NCI-H1694 treated with DMSO at 0.1 percent for 48 hours (cell line): ENCODE data around the gene SCUBE2.
"Not testable (repeated sequence)": the region's sequence is repeated elsewhere in the genome, so short reads cannot be mapped to it uniquely, and the experiment has no call there.

ENCODE experiments used
- DNase-seq: peaks from one replicate; lab custom pipeline; 2025; lab: John Stamatoyannopoulos, UW

The SCUBE2 gene

GRCh38 chr11:9042488-9042887 is 48.9 kb downstream of the SCUBE2 start:
- DNase-seq, result no peak

- no peak for DNase-seq
These were observed 49.7 kb downstream of the SCUBE2 start for GRCh38 chr11:9041747-9042146.

DNA sequence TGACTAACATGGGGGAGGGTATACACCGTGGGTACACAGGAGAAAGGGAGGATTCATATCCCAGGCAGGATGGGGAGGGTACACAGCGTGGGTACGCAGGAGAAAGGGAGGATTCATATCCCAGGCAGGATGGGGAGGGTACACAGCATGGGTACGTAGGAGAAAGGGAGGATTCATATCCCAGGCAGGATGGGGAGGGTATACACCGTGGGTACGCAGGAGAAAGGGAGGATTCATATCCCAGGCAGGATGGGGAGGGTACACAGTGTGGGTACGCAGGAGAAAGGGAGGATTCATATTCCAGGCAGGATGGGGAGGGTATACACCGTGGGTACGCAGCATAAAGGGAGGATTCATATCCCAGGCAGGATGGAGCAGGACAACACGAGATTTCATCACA is 51.0 kb downstream of the SCUBE2 start:
- no peak for DNase-seq

GRCh38 chr11:9039863-9040262 is 51.5 kb downstream of the SCUBE2 start:
- DNase-seq, result no peak

DNA sequence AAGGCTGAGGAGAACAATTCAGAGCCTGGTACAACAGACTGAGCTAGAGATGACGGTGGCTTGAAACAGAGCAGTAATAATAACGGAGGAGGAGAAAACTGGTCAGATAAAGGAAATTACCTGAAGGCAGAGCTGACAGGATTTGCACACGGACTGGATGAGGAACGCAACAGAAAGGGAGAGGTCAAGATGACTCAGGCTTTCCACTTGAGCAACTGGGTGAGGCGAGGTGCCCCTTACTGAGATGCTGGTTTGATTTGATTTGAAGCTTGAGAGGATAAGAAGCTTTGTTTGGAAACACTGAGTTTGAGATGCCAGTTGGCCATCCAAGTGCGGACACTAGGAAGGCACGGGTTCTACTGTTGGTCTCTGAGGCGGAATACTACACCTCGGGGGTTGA is 52.2 kb downstream of the SCUBE2 start:
- no peak for DNase-seq

GRCh38 chr11:9038541-9038940 is 52.9 kb downstream of the SCUBE2 start:
- DNase-seq, result no peak

GRCh38 chr11:9037963-9038362 is 53.4 kb downstream of the SCUBE2 start:
- no peak for DNase-seq

DNA sequence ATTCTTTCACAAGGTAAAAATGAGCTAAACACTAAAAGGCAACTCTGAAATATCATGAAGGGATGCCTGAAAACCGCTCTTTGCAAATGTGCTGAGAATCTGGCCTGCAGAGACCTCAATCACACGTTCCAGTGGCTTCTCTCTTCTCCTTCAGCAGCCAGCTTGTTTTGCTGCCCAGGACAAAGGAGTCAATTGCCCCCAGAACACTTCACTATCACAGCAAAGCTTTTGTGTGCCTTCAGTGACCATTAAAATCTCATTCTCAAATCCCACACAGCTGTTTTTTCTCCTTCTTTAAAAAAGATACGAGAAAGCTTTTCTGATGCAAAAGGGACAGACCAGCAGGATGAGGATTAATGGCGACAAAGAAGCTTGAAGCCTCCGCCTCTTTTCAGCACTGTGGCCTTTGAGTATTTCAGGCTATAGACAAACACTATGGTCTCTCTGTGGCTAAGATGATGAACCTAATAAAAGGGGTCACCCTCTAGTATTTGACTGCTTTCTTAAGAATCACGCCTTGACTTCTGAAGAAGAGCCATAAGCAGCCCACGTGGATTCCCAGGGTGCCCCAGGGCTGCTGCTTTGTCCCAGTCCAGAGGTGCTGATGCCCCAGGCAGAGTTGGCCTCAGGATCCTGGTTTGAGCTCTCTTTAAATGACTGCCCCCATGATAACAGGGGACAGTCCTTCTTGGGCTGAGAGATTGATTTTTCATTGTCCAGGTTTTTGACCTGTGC is 54.2 kb downstream of the SCUBE2 start:
- no peak for DNase-seq

GRCh38 chr11:9030601-9031000 is 60.8 kb downstream of the SCUBE2 start:
- no peak for DNase-seq

DNA sequence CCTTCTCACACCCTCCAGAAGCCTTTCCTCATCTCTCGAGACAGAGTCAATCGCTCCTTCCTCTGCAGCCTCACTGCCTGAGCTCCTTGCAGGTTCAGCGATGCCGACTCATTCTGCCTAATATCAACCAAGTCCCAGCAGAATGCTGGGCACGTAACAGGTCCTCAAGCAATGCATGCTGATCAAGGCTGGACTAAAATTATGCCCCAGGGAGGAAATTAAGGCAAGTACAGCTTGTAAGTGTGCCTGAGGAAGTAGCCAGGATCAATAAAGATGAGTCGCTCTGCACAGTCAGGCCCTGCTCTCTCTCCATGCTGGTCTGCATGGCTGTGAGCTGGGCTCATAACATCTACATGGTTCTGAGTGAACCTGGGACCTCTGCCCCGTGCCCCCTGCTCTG is 62.0 kb downstream of the SCUBE2 start:
- DNase-seq, result no peak

- no peak for DNase-seq
These were observed 62.8 kb downstream of the SCUBE2 start for GRCh38 chr11:9028581-9028980.

DNA sequence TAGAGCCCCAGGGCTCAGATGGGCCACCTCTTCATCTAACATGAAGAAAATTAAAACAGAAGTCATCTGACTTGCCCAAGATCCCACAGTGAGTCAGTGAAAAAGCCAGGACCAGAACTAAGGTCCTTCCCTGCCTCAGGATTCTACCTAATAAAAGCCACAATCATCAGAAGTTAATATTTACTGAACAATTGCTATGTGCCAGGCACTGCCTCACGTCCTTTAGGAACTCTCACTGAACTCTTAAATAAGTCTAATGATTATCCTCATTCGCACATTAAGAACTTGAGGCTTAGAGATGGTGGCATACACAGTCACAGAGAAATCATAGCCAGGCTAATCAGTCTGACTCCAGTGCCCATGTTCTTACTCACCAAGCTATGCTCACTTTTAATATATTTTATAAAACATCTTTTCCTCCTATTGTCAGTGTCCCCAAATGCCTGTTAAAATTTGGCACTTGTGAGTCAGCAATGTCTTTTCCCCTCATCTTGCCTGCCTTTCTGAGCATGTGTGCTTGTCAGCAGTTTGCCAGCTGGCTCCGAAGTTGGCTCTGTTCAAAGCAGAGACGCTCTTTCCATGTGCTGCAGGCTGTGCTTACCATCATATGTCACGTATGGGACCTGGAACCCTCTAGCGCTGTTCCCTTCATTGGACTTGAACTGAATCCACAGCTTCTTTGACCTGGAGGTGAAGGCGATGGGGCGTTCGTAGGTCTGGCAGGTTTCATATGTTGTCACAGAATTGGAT is 66.1 kb downstream of the SCUBE2 start:
- DNase-seq, result peak; percentile 41

- no peak for DNase-seq
These were observed 68.3 kb downstream of the SCUBE2 start for GRCh38 chr11:9022961-9023680.

DNA sequence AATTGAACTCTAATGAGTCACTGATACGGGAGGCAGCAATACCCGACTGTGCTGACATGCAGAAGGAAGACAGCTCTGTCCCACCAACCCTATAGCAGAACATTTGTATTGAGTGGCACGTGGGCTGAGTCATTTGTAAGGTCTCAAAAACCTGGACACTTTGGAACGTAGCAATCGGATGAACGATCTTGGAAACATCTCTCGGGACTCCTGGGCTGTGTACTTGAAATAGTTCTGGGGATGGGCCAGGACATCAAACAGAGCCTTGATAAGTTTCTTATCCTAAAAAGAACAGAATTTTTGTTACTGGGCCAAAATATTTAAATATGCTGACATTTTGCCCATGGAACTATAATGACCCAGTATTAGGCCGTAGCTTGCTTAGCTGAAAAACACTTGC is 70.5 kb downstream of the SCUBE2 start:
- DNase-seq, result no peak

- DNase-seq, result no peak
These were observed 71.5 kb downstream of the SCUBE2 start for GRCh38 chr11:9019861-9020260.

GRCh38 chr11:9017773-9018172 is 73.6 kb downstream of the SCUBE2 start:
- no peak for DNase-seq

DNA sequence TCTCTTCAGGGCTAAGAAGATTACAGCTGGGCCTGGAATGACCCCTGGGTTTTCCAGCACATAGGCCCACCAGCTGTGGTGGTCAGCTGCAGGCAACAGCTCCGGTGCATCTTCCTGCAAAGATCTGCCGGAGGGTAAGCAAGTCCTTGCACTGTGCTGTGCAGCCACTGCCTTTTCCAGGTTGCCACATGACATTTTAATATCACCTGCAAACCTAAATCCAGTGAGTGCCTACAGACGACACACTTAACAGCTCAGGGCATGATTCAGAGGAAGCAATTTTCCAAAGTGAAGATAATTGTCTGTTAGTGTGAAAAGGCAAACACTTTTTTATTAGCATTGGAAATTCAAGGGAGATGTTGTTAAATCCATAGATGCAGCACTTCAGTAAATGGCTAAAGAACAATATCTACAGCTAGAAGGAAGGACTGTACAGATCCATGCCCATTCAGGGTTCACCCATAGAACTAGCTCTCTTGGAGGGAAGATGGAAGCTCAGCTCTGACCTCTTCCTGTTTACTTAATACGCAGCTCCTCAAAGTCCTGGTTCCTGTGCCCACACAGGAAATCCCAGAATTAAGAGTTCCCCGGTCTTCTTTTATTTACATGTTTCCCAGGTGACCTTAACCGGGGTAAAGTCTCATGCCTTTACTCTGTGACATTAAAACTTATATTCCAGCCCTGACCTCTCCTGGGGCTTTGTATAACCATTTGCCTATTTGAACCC is 74.3 kb downstream of the SCUBE2 start:
- no peak for DNase-seq

DNA sequence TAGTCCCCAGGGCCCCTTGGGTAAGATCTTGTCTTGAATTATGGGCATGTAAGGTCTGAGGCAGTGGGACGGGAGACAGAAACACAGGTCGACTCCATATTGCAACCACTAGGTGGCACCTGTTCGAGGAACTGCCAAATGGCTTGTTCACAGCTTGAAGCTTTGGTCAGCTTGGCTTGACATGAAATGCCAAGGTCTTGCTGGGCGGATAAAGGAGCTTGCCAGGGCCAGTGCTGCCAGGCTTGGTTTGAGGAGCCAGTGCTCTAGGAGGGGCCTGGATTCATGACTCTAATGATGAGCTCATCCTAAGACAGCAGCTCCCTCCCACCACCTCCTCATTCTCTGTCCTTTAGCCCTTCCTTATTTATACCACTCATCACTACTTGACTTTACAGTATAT is 75.7 kb downstream of the SCUBE2 start:
- DNase-seq, result peak; percentile 34

DNA sequence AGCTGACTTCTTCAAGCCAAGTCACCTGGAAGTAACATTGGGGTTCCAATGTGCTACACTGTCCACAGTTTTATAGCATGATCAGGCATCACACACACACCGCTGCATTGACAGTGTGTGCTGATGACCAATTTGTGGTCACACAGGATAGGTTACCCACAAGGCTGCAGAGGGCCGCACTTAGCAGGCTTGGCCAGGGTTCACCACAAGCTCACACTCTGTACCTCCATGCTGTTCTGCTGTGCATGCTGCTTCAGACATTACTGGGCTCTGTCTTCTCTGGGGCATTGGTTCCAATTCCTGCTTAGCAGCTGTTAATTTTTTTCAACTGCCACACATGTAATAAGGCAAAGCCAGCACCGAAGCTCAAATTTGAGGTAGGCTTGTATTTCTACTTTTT is 76.6 kb downstream of the SCUBE2 start:
- DNase-seq, result no peak

DNA sequence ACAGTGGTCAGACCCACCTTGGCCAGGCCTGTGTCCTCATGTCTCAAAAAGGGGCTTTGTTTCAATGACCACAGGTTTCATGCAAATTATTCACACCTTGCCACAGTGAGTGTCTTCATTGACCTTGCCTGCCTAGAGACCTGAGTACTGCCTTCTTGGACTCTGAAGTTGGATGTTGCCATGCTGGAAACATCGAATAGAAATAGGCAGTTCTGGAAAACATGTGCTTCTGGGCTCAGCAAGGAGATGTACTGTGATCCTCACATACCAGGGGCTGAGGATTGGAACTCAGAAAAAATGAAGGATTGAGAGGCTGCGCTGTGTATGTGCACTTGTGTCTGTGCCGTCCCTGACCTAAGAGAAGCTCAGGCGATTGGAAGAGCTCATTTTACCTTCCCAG is 78.0 kb downstream of the SCUBE2 start:
- DNase-seq, result no peak

DNA sequence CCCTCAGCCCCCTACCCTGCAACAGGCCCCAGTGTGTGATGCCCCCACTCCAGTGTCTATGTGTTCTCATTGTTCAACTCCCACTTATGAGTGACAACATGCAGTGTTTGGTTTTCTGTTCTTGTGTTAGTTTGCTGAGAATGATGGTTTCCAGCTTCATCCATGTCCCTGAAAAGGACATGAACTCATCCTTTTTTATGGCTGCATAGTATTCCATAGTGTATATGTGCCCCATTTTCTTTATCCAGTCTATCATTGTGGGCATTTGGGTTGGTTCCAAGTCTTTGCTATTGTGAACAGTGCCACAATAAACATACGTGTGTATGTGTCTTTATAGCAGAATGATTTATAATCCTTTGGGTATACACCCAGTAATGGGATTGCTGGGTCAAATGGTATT is 81.9 kb downstream of the SCUBE2 start:
- DNase-seq, result not testable (repeated sequence)

- DNase-seq, result no peak
These were observed 82.7 kb downstream of the SCUBE2 start for GRCh38 chr11:9008661-9009060.
